ENCODE data around the gene SNX8. TPM values are rescaled to one million over a fixed set of nuclear protein-coding genes. Genes with fewer than 3 reads are reported as not detected.

SNX8 gene
- total and polyA plus RNA-seq, 2 of the 8 experiments (the other 6 are each of a cell fraction or from before 2014, with no cell fraction given) = 46.2 to 70.8 TPM

GRCh38 chr7:2260820-2261219, 53.4 kb downstream of the SNX8 start:
- POLR2A ChIA-PET (ENCODE audit: partially characterized antibody) = interaction anchor here (1.4 to 4.1 kb wide), 3 partner anchors 19 to 93 kb away, joined by 4 to 13 read pairs (median 5); partner anchors contain the start of genes EIF3B, MRM2 and NUDT1
- TF ChIP-seq KDM4A (IDR thresholded peaks at IDR 0.05; ENCODE audit: low read depth, low read length, severe bottlenecking) (no peak), BCL11A (IDR thresholded peaks at IDR 0.05; ENCODE audit: low read depth in 2 of 2, low read length in 2 of 2) (no peak), ZNF274 (IDR thresholded peaks at IDR 0.05; ENCODE audit: borderline replicate concordance, extremely low read depth, low read length) (no peak), SIRT6 (IDR thresholded peaks at IDR 0.05; ENCODE audit: low read length) (no peak), PHF8 (conservative IDR thresholded peaks at IDR 0.05; ENCODE audit: low read depth, low read length) (no peak), RXRA (IDR thresholded peaks at IDR 0.05; ENCODE audit: insufficient read depth, low read depth, low read length) (no peak), SP1 (IDR thresholded peaks at IDR 0.05; ENCODE audit: low read depth, low read length) (no peak), HDAC6 (IDR thresholded peaks at IDR 0.05; ENCODE audit: low read depth, low read length) (no peak), RFX5 (IDR thresholded peaks at IDR 0.05; ENCODE audit: borderline replicate concordance, low read depth, low read length) (no peak), JUN (IDR thresholded peaks at IDR 0.05; ENCODE audit: low read depth, low read length) (no peak), POLR2A (IDR thresholded peaks at IDR 0.05; ENCODE audit: control extremely low read depth in 1 of 2, low read depth in 2 of 2, low read length in 2 of 2) (no peak), GTF2F1 (IDR thresholded peaks at IDR 0.05; ENCODE audit: borderline replicate concordance, low read depth, low read length) (no peak), EP300 (IDR thresholded peaks at IDR 0.05; ENCODE audit: borderline replicate concordance in 1 of 2, low read depth in 2 of 2, low read length in 2 of 2) (no peak), POLR2AphosphoS5 (IDR thresholded peaks at IDR 0.05; ENCODE audit: low read depth, low read length) (no peak), SRF (IDR thresholded peaks at IDR 0.05; ENCODE audit: low read depth, low read length) (no peak)

More at GRCh38 chr7:2260820-2261219, 53.4 kb downstream of the SNX8 start:
- no peak overlapping the region for H2AK5ac ChIP-seq (ENCODE audit: low read depth, low read length)
- H2BK12ac ChIP-seq (ENCODE audit: low read depth, low read length) = no peak overlapping the region
- no peaks in the 10 kb centered on the region for H3K4me1 ChIP-seq (replicated peaks in 1 of 4; ENCODE audit: control insufficient read depth in 3 of 4, insufficient read depth in 4 of 4, low read length in 3 of 4)
- H3K18ac ChIP-seq (ENCODE audit: extremely low read depth, low read length) = no peak overlapping the region
- no peak overlapping the region for H2BK120ac ChIP-seq (replicated peaks; ENCODE audit: low read depth, low read length)
- no peak overlapping the region for H3K4ac ChIP-seq (replicated peaks; ENCODE audit: insufficient read length, low read depth, low read length)
- H3K9me3 ChIP-seq (ENCODE audit: insufficient read depth in 2 of 2, low read depth in 1 of 2, low read length in 1 of 2) = no peaks in the 10 kb centered on the region
- H4K91ac ChIP-seq (replicated peaks; ENCODE audit: insufficient read length, low read length) = no peak overlapping the region
- H3K36me3 ChIP-seq (ENCODE audit: control insufficient read depth in 2 of 4, insufficient read depth in 4 of 4, low read length in 3 of 4) = peaks cover 4 to 10% (median 5%) of the 10 kb centered on the region in 4 experiments; a peak in 5 of 8 replicates
- DNase-seq (ENCODE audit: low read depth in 1 of 2, low spot score in 2 of 2) (no peak), FAIRE-seq (no peak)
- H3K23ac ChIP-seq (ENCODE audit: insufficient read length) = no peak overlapping the region
- H3K4me3 ChIP-seq (ENCODE audit: extremely low read depth in 1 of 4, insufficient read depth in 2 of 4, low read depth in 3 of 4, low read length in 4 of 4) = no peak overlapping the region
- no peak overlapping the region for H3K4me2 ChIP-seq (ENCODE audit: insufficient read depth in 1 of 2, low read depth in 2 of 2, low read length in 2 of 2)
- no peak overlapping the region for H2BK5ac ChIP-seq (ENCODE audit: low read depth, low read length)
- 89% methylated on average over 5 of the region's 5 CpGs; no CpG with 5 or more reads in 1 of the 2 experiments for WGBS, 2 experiments (ENCODE audit: extremely low coverage in 1 of 2, insufficient coverage in 1 of 2, insufficient read length in 1 of 2, insufficient replicate concordance in 2 of 2, low coverage in 1 of 2, low lambda C conversion rate in 2 of 2, missing lambda C conversion rate in 1 of 2)
- CTCF ChIA-PET (ENCODE audit: partially characterized antibody) = interaction anchor here (0.7 to 7.4 kb wide), 5 partner anchors 12 to 120 kb away, joined by 3 to 38 read pairs (median 3); no protein-coding TSS in a partner anchor
- no peak overlapping the region for H2AFZ ChIP-seq (ENCODE audit: low read length)
- no peak overlapping the region for H2BK20ac ChIP-seq (ENCODE audit: low read length)
- H3K14ac ChIP-seq (ENCODE audit: insufficient read length) = no peak overlapping the region
- no peak overlapping the region for H3K56ac ChIP-seq (replicated peaks; ENCODE audit: insufficient read length, low read depth, low read length)
- H3K79me2 ChIP-seq (ENCODE audit: control insufficient read depth in 1 of 2, insufficient read depth in 2 of 2, low read length in 2 of 2) = no peaks in the 10 kb centered on the region
- no peaks in the 10 kb centered on the region for H3K23me2 ChIP-seq (ENCODE audit: low read depth, low read length)
- no peaks in the 10 kb centered on the region for H3K27me3 ChIP-seq (replicated peaks in 1 of 4; ENCODE audit: control insufficient read depth in 3 of 4, extremely low read depth in 1 of 4, insufficient read depth in 3 of 4, low read length in 3 of 4)
- H2BK15ac ChIP-seq (ENCODE audit: low read length) = no peak overlapping the region
- no peak overlapping the region for H3K27ac ChIP-seq (ENCODE audit: low read depth, low read length)
- H4K20me1 ChIP-seq (replicated peaks in 1 of 2; ENCODE audit: control insufficient read depth in 1 of 2, insufficient read depth in 2 of 2, low read length in 2 of 2) = peaks cover 0 to 7% of the 10 kb centered on the region in 2 experiments
- H4K5ac ChIP-seq (ENCODE audit: insufficient read length, low read depth, low read length) = no peak overlapping the region
- no peak overlapping the region for H3K9ac ChIP-seq (replicated peaks in 1 of 4; ENCODE audit: extremely low read depth in 1 of 4, low read depth in 3 of 4, low read length in 3 of 4)
- no peak overlapping the region for H4K8ac ChIP-seq (ENCODE audit: extremely low read depth, insufficient read depth, low read length)
- no peaks in the 10 kb centered on the region; the same call in 1 of the 2 replicates for H3K79me1 ChIP-seq (ENCODE audit: low read depth, low read length)
